GM12892 (cell line): ENCODE measurements around the gene NDUFA3.
"Not testable (repeated sequence)": the region's sequence is repeated elsewhere in the genome, so short reads cannot be mapped to it uniquely, and the experiment has no call there.

Experiments
- POLR2A ChIP-seq: IDR thresholded peaks from 2 replicates; pipeline ENCODE4 v1.6.1; 2011; ENCODE audit warnings: low read depth, low read length, control low read depth
- POLR2AphosphoS5 ChIP-seq: IDR thresholded peaks from 2 replicates; pipeline ENCODE4 v1.6.1; 2011; ENCODE audit warnings: low read depth, low read length, control low read depth

GRCh38 chr19:54099903-54100255 lies 2.8 kb upstream of the NDUFA3 start:
- not testable (repeated sequence) for TF ChIP-seq POLR2AphosphoS5, POLR2A
